A673 (cell line): Measurements from ENCODE around the gene SGPL1. TPM values are rescaled to one million over a fixed set of nuclear protein-coding genes. Genes with fewer than 3 reads are reported as not detected.

Source experiments
- BruUV-seq: library from RNA; stranded (reverse); fragments of 400-500 nt; replicated peaks from 2 replicates; lab custom pipeline; 2021; lab: Mats Ljungman, UMichigan
- CTCF ChIA-PET: fragments of 300-600 bp; sonication (Branson Sonifier 250); formaldehyde crosslinking; loops from one replicate; lab custom pipeline; 2022; ENCODE audit warnings: antibody characterized with exemption; lab: Charles Lee
- POLR2A ChIA-PET: fragments of 300-600 bp; sonication (Branson Sonifier 250); formaldehyde crosslinking; loops from one replicate; lab custom pipeline; 2022; ENCODE audit warnings: antibody characterized with exemption; ENCODE audit not compliant: low non-redundant PET; lab: Charles Lee
- DNase-seq: peaks from one replicate; pipeline ENCODE4 v3.0.0-alpha.2; 2015; ENCODE audit warnings: low spot score
- H3K27ac ChIP-seq: fragments of 200-600 bp; sonication (generic); 2 replicates; pipeline ENCODE4 v1.5.1; 2016; ENCODE audit warnings: mixed run types, low read depth, mild to moderate bottlenecking, mixed read lengths, antibody characterized with exemption, low read length; ENCODE audit not compliant: poor library complexity, severe bottlenecking
- H3K27me3 ChIP-seq: fragments of 200-600 bp; sonication (generic); replicated peaks from 2 replicates; pipeline ENCODE4 v1.6.1; 2017; ENCODE audit warnings: mixed run types, low read depth, mild to moderate bottlenecking, mixed read lengths, antibody characterized with exemption, low read length; ENCODE audit not compliant: insufficient read depth, poor library complexity
- H3K36me3 ChIP-seq: fragments of 200-600 bp; sonication (generic); 2 replicates; pipeline ENCODE4 v1.6.1; 2016; ENCODE audit warnings: mixed run types, mild to moderate bottlenecking, mixed read lengths, antibody characterized with exemption, low read length; ENCODE audit not compliant: insufficient read depth, poor library complexity, severe bottlenecking
- H3K4me1 ChIP-seq: fragments of 200-600 bp; sonication (generic); 2 replicates; pipeline ENCODE4 v1.6.1; 2017; ENCODE audit warnings: mixed run types, mild to moderate bottlenecking, mixed read lengths, antibody characterized with exemption, low read length; ENCODE audit not compliant: insufficient read depth, poor library complexity, severe bottlenecking
- H3K4me3 ChIP-seq: fragments of 200-600 bp; sonication (generic); 2 replicates; pipeline ENCODE4 v1.5.1; 2016; ENCODE audit warnings: low read depth, mixed run types, mild to moderate bottlenecking, mixed read lengths, low read length; ENCODE audit not compliant: poor library complexity, severe bottlenecking
- H3K9me3 ChIP-seq: fragments of 200-600 bp; sonication (generic); 2 replicates; pipeline ENCODE4 v1.6.1; 2016; ENCODE audit warnings: mixed run types, low read depth, mild to moderate bottlenecking, mixed read lengths, antibody characterized with exemption, low read length; ENCODE audit not compliant: poor library complexity, severe bottlenecking
- CTCF ChIP-seq: fragments of 300-800, 200-600 bp; sonication (generic); conservative IDR thresholded peaks from 2 replicates; pipeline ENCODE4 v1.5.1; 2017; ENCODE audit warnings: low read depth, mild to moderate bottlenecking, antibody characterized with exemption, low read length, moderate library complexity, mixed read lengths
- EZH2 ChIP-seq: fragments of 200-600 bp; sonication (generic); IDR thresholded peaks from 2 replicates; pipeline ENCODE4 v1.6.1; 2017; ENCODE audit warnings: borderline replicate concordance, low read depth, mild to moderate bottlenecking, mixed read lengths, antibody characterized with exemption, low read length; ENCODE audit not compliant: poor library complexity, severe bottlenecking
- intact Hi-C: fragments of 100-400 bp; cut with micrococcal nuclease; formaldehyde crosslinking; loops from one replicate; pipeline ENCODE4 v1.10.0; 2022; ENCODE audit not compliant: unreplicated experiment
- total RNA-seq: library from RNA; stranded (reverse); gene quantifications from 2 replicates; pipeline ENCODE4 v1.2.3, GENCODE V29; 2021

SGPL1 gene
- total RNA-seq, 1 experiment from 2014 or later, result 48.6 TPM

- TF ChIP-seq CTCF (no peak), EZH2 (no peak)
- CTCF ChIA-PET, result no interaction called here
- no TSS peak for BruUV-seq
- POLR2A ChIA-PET, result interaction anchor here (0.6 kb wide), 1 partner anchor 50 kb away, joined by 3 read pairs; no protein-coding TSS in a partner anchor
- no peak overlapping the region for H3K4me3 ChIP-seq
- no peaks in the 10 kb centered on the region for H3K27me3 ChIP-seq
- H3K4me1 ChIP-seq, result no peaks in the 10 kb centered on the region
- no peak overlapping the region for H3K27ac ChIP-seq
- no peaks in the 10 kb centered on the region for H3K9me3 ChIP-seq
- intact Hi-C loops, result no loop called here
- no peak for DNase-seq
- H3K36me3 ChIP-seq, result no peaks in the 10 kb centered on the region
These were observed 16.6 kb upstream of the SGPL1 start for GRCh38 chr10:70799124-70799523.

GRCh38 chr10:70801854-70802253 is 13.9 kb upstream of the SGPL1 start:
- TF ChIP-seq EZH2 (no peak), CTCF (no peak)
- Histone ChIP-seq H3K9me3 (no peaks in the 10 kb centered on the region), H3K4me3 (no peak overlapping the region), H3K36me3 (no peaks in the 10 kb centered on the region), H3K4me1 (no peaks in the 10 kb centered on the region), H3K27ac (no peak overlapping the region), H3K27me3 (no peaks in the 10 kb centered on the region)
- CTCF ChIA-PET, result no interaction called here
- no peak for DNase-seq
- no TSS peak for BruUV-seq
- POLR2A ChIA-PET, result no interaction called here
- intact Hi-C loops, result no loop called here

- TF ChIP-seq CTCF, result no peak
- no peak for TF ChIP-seq EZH2
- CTCF ChIA-PET, result no interaction called here
- Histone ChIP-seq H3K36me3 (no peaks in the 10 kb centered on the region), H3K27me3 (no peaks in the 10 kb centered on the region), H3K27ac (no peak overlapping the region), H3K4me3 (no peak overlapping the region), H3K4me1 (no peaks in the 10 kb centered on the region), H3K9me3 (no peaks in the 10 kb centered on the region)
- POLR2A ChIA-PET, result no interaction called here
- DNase-seq, result no peak
- no TSS peak for BruUV-seq
- intact Hi-C loops, result no loop called here
These were observed 11.8 kb upstream of the SGPL1 start for GRCh38 chr10:70803775-70804420.
